ENCODE data around the gene NLN.
"Not testable (repeated sequence)": the region's sequence is repeated elsewhere in the genome, so short reads cannot be mapped to it uniquely, and the experiment has no call there.

DNA sequence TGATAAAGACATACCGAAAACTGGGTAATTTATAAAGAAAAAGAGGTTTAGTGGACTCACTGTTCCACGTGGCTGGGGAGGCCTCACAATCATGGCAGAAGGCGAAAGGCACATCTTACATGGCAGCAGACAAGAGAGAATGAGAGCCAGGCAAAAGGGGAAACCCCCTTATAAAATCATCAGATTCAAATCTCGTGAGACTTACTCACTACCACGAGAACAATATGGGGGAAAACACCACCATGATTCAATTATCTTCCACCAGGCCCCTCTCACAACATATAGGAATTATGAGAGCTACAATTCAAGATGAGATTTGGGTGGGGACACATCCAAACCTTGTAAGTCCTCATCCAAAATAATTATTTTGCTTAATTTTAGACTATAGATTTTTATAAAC, 149.8 kb downstream of the NLN start:
- not testable (repeated sequence) for TF ChIP-seq CTCF (IDR thresholded peaks at IDR 0.05; ENCODE audit: low read depth, low read length); POLR2A (IDR thresholded peaks at IDR 0.05; ENCODE audit: extremely low read depth, insufficient read length)
- TF ChIP-seq, protein P1, sequence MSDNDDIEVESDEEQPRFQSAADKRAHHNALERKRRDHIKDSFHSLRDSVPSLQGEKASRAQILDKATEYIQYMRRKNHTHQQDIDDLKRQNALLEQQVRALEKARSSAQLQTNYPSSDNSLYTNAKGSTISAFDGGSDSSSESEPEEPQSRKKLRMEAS (IDR thresholded peaks at IDR 0.05; ENCODE audit: low read depth, low read length), result not testable (repeated sequence)
